Astrocyte (in vitro differentiated cells and primary cell): ENCODE results near the gene TYRP1. TPM values are rescaled to one million over a fixed set of nuclear protein-coding genes. Genes with fewer than 3 reads are reported as not detected.

ENCODE experiments used
- DNase-seq: peaks from one replicate; pipeline ENCODE4 v3.0.0-alpha.2; 2010; ENCODE audit warnings: low read depth
- FAIRE-seq: peaks from 2 replicates; lab custom pipeline; 2011; peaks lifted over from hg19 to GRCh38; lab: Jason Lieb, UNC
- H2AFZ ChIP-seq: 2 replicates; pipeline ENCODE4 v1.6.0; 2012; ENCODE audit warnings: low read depth, low read length, inconsistent platforms
- H3K27ac ChIP-seq: 2 replicates; pipeline ENCODE4 v1.5.1; 2011; ENCODE audit warnings: low read depth, low read length, inconsistent platforms
- H3K27me3 ChIP-seq: 2 replicates; pipeline ENCODE4 v1.6.0; 2011; ENCODE audit warnings: low read length, inconsistent platforms; ENCODE audit not compliant: insufficient read depth
- H3K36me3 ChIP-seq: 2 replicates; pipeline ENCODE4 v1.5.1; 2011; ENCODE audit warnings: low read length, inconsistent platforms; ENCODE audit not compliant: insufficient read depth
- H3K4me1 ChIP-seq: 2 replicates; pipeline ENCODE4 v1.5.1; 2011; ENCODE audit warnings: low read length, inconsistent platforms; ENCODE audit not compliant: insufficient read depth
- H3K4me2 ChIP-seq: 2 replicates; pipeline ENCODE4 v1.6.0; 2012; ENCODE audit warnings: low read length, inconsistent platforms
- H3K4me3 ChIP-seq: 2 replicates; pipeline ENCODE4 v1.5.1; 2011; ENCODE audit warnings: low read depth, mild to moderate bottlenecking, low read length, inconsistent platforms; ENCODE audit not compliant: insufficient read depth
- H3K79me2 ChIP-seq: 2 replicates; pipeline ENCODE4 v1.6.0; 2012; ENCODE audit warnings: mild to moderate bottlenecking, low read length, inconsistent platforms; ENCODE audit not compliant: insufficient read depth
- H3K9ac ChIP-seq: 2 replicates; pipeline ENCODE4 v1.6.0; 2012; ENCODE audit warnings: mild to moderate bottlenecking, low read length, inconsistent platforms
- H3K9me3 ChIP-seq: 2 replicates; pipeline ENCODE4 v1.5.1; 2012; ENCODE audit warnings: low read depth, mild to moderate bottlenecking, low read length, inconsistent platforms; ENCODE audit not compliant: insufficient read depth
- H4K20me1 ChIP-seq: 2 replicates; pipeline ENCODE4 v1.6.0; 2012; ENCODE audit warnings: low read length, inconsistent platforms; ENCODE audit not compliant: insufficient read depth
- H3K27ac Mint-ChIP-seq: one replicate; pipeline ENCODE4 v1.8.0; 2021; ENCODE audit warnings: mild to moderate bottlenecking, mixed read lengths; ENCODE audit not compliant: unreplicated experiment
- H3K27me3 Mint-ChIP-seq: one replicate; pipeline ENCODE4 v1.8.0; 2021; ENCODE audit warnings: low read depth, mixed read lengths; ENCODE audit not compliant: unreplicated experiment
- H3K36me3 Mint-ChIP-seq: one replicate; pipeline ENCODE4 v1.8.0; 2021; ENCODE audit warnings: low read depth, mixed read lengths; ENCODE audit not compliant: unreplicated experiment
- H3K4me1 Mint-ChIP-seq: one replicate; pipeline ENCODE4 v1.8.0; 2021; ENCODE audit warnings: low read depth, mixed read lengths; ENCODE audit not compliant: unreplicated experiment
- H3K4me3 Mint-ChIP-seq: one replicate; pipeline ENCODE4 v1.8.0; 2021; ENCODE audit warnings: mild to moderate bottlenecking, moderate library complexity, mixed read lengths; ENCODE audit not compliant: unreplicated experiment
- H3K9me3 Mint-ChIP-seq: one replicate; pipeline ENCODE4 v1.8.0; 2021; ENCODE audit warnings: mild to moderate bottlenecking, mixed read lengths; ENCODE audit not compliant: unreplicated experiment
- CTCF ChIP-seq: IDR thresholded peaks from 2 replicates; pipeline ENCODE4 v1.5.1; 2011; ENCODE audit warnings: low read depth, mild to moderate bottlenecking, inconsistent platforms, low read length, moderate library complexity; ENCODE audit not compliant: insufficient read depth
- EZH2 ChIP-seq: IDR thresholded peaks from 2 replicates; pipeline ENCODE4 v1.6.1; 2012; ENCODE audit warnings: mild to moderate bottlenecking, low read length, inconsistent platforms; ENCODE audit not compliant: insufficient read depth
- total RNA-seq: library from RNA; stranded (reverse); gene quantifications from 2 replicates; pipeline ENCODE4 v1.2.1, GENCODE V29; 2021

TYRP1 gene
- total RNA-seq, 1 donor from 2014 or later: 0.73 TPM

- no peak for FAIRE-seq
- peaks cover 26% of the 10 kb centered on the region for H3K4me1 Mint-ChIP-seq
- H3K27ac ChIP-seq: no peak overlapping the region
- H3K36me3 ChIP-seq: no peaks in the 10 kb centered on the region
- H3K9me3 ChIP-seq: no peaks in the 10 kb centered on the region
- H3K27ac Mint-ChIP-seq: no peak overlapping the region
- H3K4me2 ChIP-seq: peak overlapping the region; percentile 42
- no peak overlapping the region for H3K9ac ChIP-seq
- no peaks in the 10 kb centered on the region for H3K27me3 ChIP-seq
- H4K20me1 ChIP-seq: no peaks in the 10 kb centered on the region
- H3K27me3 Mint-ChIP-seq: no peaks in the 10 kb centered on the region
- DNase-seq: peak; percentile 51
- H3K4me3 Mint-ChIP-seq: no peak overlapping the region
- TF ChIP-seq EZH2 (no peak), CTCF (no peak)
- H3K79me2 ChIP-seq: no peaks in the 10 kb centered on the region
- peaks cover 11% of the 10 kb centered on the region for H3K4me1 ChIP-seq
- no peak overlapping the region for H3K4me3 ChIP-seq
- H3K36me3 Mint-ChIP-seq: no peaks in the 10 kb centered on the region
- no peak overlapping the region for H2AFZ ChIP-seq
- H3K9me3 Mint-ChIP-seq: no peaks in the 10 kb centered on the region
Measured at GRCh38 chr9:12684974-12685373, 8.2 kb upstream of the TYRP1 start.

- H3K4me2 ChIP-seq: no peak overlapping the region
- Mint-ChIP-seq H3K4me3 (no peak overlapping the region), H3K27me3 (no peaks in the 10 kb centered on the region), H3K27ac (no peak overlapping the region), H3K4me1 (peaks cover 8% of the 10 kb centered on the region), H3K36me3 (no peaks in the 10 kb centered on the region), H3K9me3 (no peaks in the 10 kb centered on the region)
- DNase-seq (no peak), FAIRE-seq (no peak)
- H3K79me2 ChIP-seq: no peaks in the 10 kb centered on the region
- no peaks in the 10 kb centered on the region for H3K36me3 ChIP-seq
- no peak overlapping the region for H2AFZ ChIP-seq
- TF ChIP-seq CTCF (no peak), EZH2 (no peak)
- H3K27me3 ChIP-seq: no peaks in the 10 kb centered on the region
- no peak overlapping the region for H3K4me3 ChIP-seq
- H3K4me1 ChIP-seq: peaks cover 8% of the 10 kb centered on the region
- H3K9ac ChIP-seq: no peak overlapping the region
- H3K27ac ChIP-seq: no peak overlapping the region
- H4K20me1 ChIP-seq: no peaks in the 10 kb centered on the region
- H3K9me3 ChIP-seq: no peaks in the 10 kb centered on the region
Measured at GRCh38 chr9:12689233-12689632, 4.0 kb upstream of the TYRP1 start.

GRCh38 chr9:12694013-12694412, 828 bp downstream of the TYRP1 start:
- no peak overlapping the region for H3K27ac Mint-ChIP-seq
- H3K27me3 Mint-ChIP-seq: no peaks in the 10 kb centered on the region

More at GRCh38 chr9:12694013-12694412, 828 bp downstream of the TYRP1 start:
- Mint-ChIP-seq H3K36me3 (no peaks in the 10 kb centered on the region), H3K4me1 (peaks cover 10% of the 10 kb centered on the region), H3K4me3 (no peak overlapping the region), H3K9me3 (no peaks in the 10 kb centered on the region)
- DNase-seq (no peak), FAIRE-seq (no peak)
- H3K9me3 ChIP-seq: no peaks in the 10 kb centered on the region
- H3K4me2 ChIP-seq: no peak overlapping the region
- no peak overlapping the region for H3K9ac ChIP-seq
- no peaks in the 10 kb centered on the region for H3K4me1 ChIP-seq
- H2AFZ ChIP-seq: no peak overlapping the region
- TF ChIP-seq CTCF: no peak
- no peak for TF ChIP-seq EZH2
- no peak overlapping the region for H3K4me3 ChIP-seq
- no peak overlapping the region for H3K27ac ChIP-seq
- no peaks in the 10 kb centered on the region for H4K20me1 ChIP-seq
- no peaks in the 10 kb centered on the region for H3K79me2 ChIP-seq
- no peaks in the 10 kb centered on the region for H3K27me3 ChIP-seq
- no peaks in the 10 kb centered on the region for H3K36me3 ChIP-seq
